Measurements from ENCODE around the gene PRLHR. TPM values are rescaled to one million over a fixed set of nuclear protein-coding genes. Genes with fewer than 3 reads are reported as not detected.

The PRLHR gene
- total and polyA plus RNA-seq, 7 experiments from 2014 or later, result not detected

- intact Hi-C loops (cut with micrococcal nuclease), result no loop called here
- Histone ChIP-seq H3K27ac (ENCODE audit: low read depth, low read length) (no peak overlapping the region), H3K36me3 (ENCODE audit: control insufficient read depth in 2 of 3, insufficient read depth in 3 of 3, low read length in 3 of 3) (no peaks in the 10 kb centered on the region), H3K27me3 (ENCODE audit: control insufficient read depth in 2 of 2, insufficient read depth in 2 of 2, low read length in 2 of 2) (no peaks in the 10 kb centered on the region), H3K4me1 (ENCODE audit: control insufficient read depth in 2 of 2, insufficient read depth in 2 of 2, low read length in 2 of 2) (no peaks in the 10 kb centered on the region), H3K4me3 (ENCODE audit: low read length) (no peak overlapping the region), H3K9me3 (ENCODE audit: control insufficient read depth in 2 of 3, low read length in 3 of 3) (peaks cover 0 to 12% (median 0%) of the 10 kb centered on the region in 3 experiments)
- ATAC-seq, result no peak
- ChIA-PET CTCF (no interaction called here), POLR2A (interaction anchor here (0.6 kb wide), 1 partner anchor 15 kb away, joined by 3 read pairs; no protein-coding TSS in a partner anchor)
- H3K27ac Mint-ChIP-seq, result no peak overlapping the region
- DNase-seq, result no peak
- peaks cover 0 to 3% (median 0%) of the 10 kb centered on the region in 7 donors for H3K4me1 Mint-ChIP-seq
- H3K27me3 Mint-ChIP-seq, result peaks cover 0 to 3% (median 0%) of the 10 kb centered on the region in 5 donors
- no peak overlapping the region for H3K4me3 Mint-ChIP-seq
- H3K9me3 Mint-ChIP-seq, result peaks cover 0 to 16% (median 4%) of the 10 kb centered on the region in 11 donors
- no peaks in the 10 kb centered on the region for H3K36me3 Mint-ChIP-seq
Measured at GRCh38 chr10:118610577-118610976, 15.1 kb upstream of the PRLHR start.

GRCh38 chr10:118607768-118608354 lies 12.4 kb upstream of the PRLHR start:
- intact Hi-C loops (cut with micrococcal nuclease), result no loop called here

GRCh38 chr10:118605694-118606093 lies 10.2 kb upstream of the PRLHR start:
- H3K27ac ChIP-seq (ENCODE audit: low read depth, low read length), result no peak overlapping the region
- ChIA-PET POLR2A (interaction anchor here (0.6 kb wide), 2 partner anchors 13 to 24 kb away, joined by 3 read pairs; no protein-coding TSS in a partner anchor), CTCF (no interaction called here)
- H3K9me3 ChIP-seq (ENCODE audit: control insufficient read depth in 2 of 3, low read length in 3 of 3), result peaks cover 0 to 12% (median 0%) of the 10 kb centered on the region in 3 experiments
- intact Hi-C loops (cut with micrococcal nuclease), result no loop called here
- Mint-ChIP-seq H3K36me3 (no peaks in the 10 kb centered on the region), H3K4me3 (no peak overlapping the region), H3K4me1 (peaks cover 0 to 3% (median 0%) of the 10 kb centered on the region in 7 donors), H3K9me3 (peaks cover 0 to 16% (median 4%) of the 10 kb centered on the region in 11 donors), H3K27me3 (peaks cover 0 to 5% (median 0%) of the 10 kb centered on the region in 5 donors), H3K27ac (no peak overlapping the region)
- no peak for DNase-seq
- no peaks in the 10 kb centered on the region for H3K4me1 ChIP-seq (ENCODE audit: control insufficient read depth in 2 of 2, insufficient read depth in 2 of 2, low read length in 2 of 2)
- no peak overlapping the region for H3K4me3 ChIP-seq (ENCODE audit: low read length)
- no peak for ATAC-seq
- H3K36me3 ChIP-seq (ENCODE audit: control insufficient read depth in 2 of 3, insufficient read depth in 3 of 3, low read length in 3 of 3), result no peaks in the 10 kb centered on the region
- no peaks in the 10 kb centered on the region for H3K27me3 ChIP-seq (ENCODE audit: control insufficient read depth in 2 of 2, insufficient read depth in 2 of 2, low read length in 2 of 2)

More at GRCh38 chr10:118607768-118608354, 12.4 kb upstream of the PRLHR start:
- Mint-ChIP-seq H3K36me3 (no peaks in the 10 kb centered on the region), H3K9me3 (peaks cover 0 to 16% (median 4%) of the 10 kb centered on the region in 11 donors), H3K4me3 (no peak overlapping the region), H3K27ac (no peak overlapping the region), H3K27me3 (peaks cover 0 to 2% (median 0%) of the 10 kb centered on the region in 5 donors), H3K4me1 (peaks cover 0 to 3% (median 0%) of the 10 kb centered on the region in 7 donors)
- ChIA-PET CTCF (no interaction called here), POLR2A (no interaction called here)
- ATAC-seq (no peak), DNase-seq (no peak)
- Histone ChIP-seq H3K36me3 (ENCODE audit: control insufficient read depth in 2 of 3, insufficient read depth in 3 of 3, low read length in 3 of 3) (no peaks in the 10 kb centered on the region), H3K4me3 (ENCODE audit: low read length) (no peak overlapping the region), H3K27me3 (ENCODE audit: control insufficient read depth in 2 of 2, insufficient read depth in 2 of 2, low read length in 2 of 2) (no peaks in the 10 kb centered on the region), H3K4me1 (ENCODE audit: control insufficient read depth in 2 of 2, insufficient read depth in 2 of 2, low read length in 2 of 2) (no peaks in the 10 kb centered on the region), H3K27ac (ENCODE audit: low read depth, low read length) (no peak overlapping the region), H3K9me3 (ENCODE audit: control insufficient read depth in 2 of 3, low read length in 3 of 3) (peaks cover 0 to 12% (median 0%) of the 10 kb centered on the region in 3 experiments)

- Mint-ChIP-seq H3K9me3 (peaks cover 0 to 9% (median 0%) of the 10 kb centered on the region in 11 donors), H3K4me3 (peak overlapping the region in 9 of 10 donors; percentile 19 to 75 (median 63)), H3K4me1 (peaks cover 9 to 37% (median 27%) of the 10 kb centered on the region in 7 donors), H3K27ac (no peak overlapping the region), H3K27me3 (peaks cover 54 to 69% (median 67%) of the 10 kb centered on the region in 5 donors), H3K36me3 (peaks cover 0 to 3% (median 0%) of the 10 kb centered on the region in 5 donors)
- POLR2A ChIA-PET, result no interaction called here
- peaks cover 0 to 6% (median 0%) of the 10 kb centered on the region in 3 experiments for H3K9me3 ChIP-seq (ENCODE audit: control insufficient read depth in 2 of 3, low read length in 3 of 3)
- ATAC-seq (no peak), DNase-seq (no peak)
- H3K36me3 ChIP-seq (ENCODE audit: control insufficient read depth in 2 of 3, insufficient read depth in 3 of 3, low read length in 3 of 3), result no peaks in the 10 kb centered on the region
- no peak overlapping the region for H3K4me3 ChIP-seq (ENCODE audit: low read length)
- intact Hi-C loops (cut with micrococcal nuclease), result loop anchor here in 1 of 2 donors (5.0 kb wide), 1 partner anchor 1059 kb away; no protein-coding TSS in a partner anchor
- H3K27ac ChIP-seq (ENCODE audit: low read depth, low read length), result no peak overlapping the region
- H3K4me1 ChIP-seq (ENCODE audit: control insufficient read depth in 2 of 2, insufficient read depth in 2 of 2, low read length in 2 of 2), result peaks cover 0 to 17% of the 10 kb centered on the region in 2 donors
- peaks cover 0 to 17% of the 10 kb centered on the region in 2 donors for H3K27me3 ChIP-seq (ENCODE audit: control insufficient read depth in 2 of 2, insufficient read depth in 2 of 2, low read length in 2 of 2)
- CTCF ChIA-PET, result interaction anchor here (1.0 to 1.2 kb wide), 2 partner anchors 68 to 123 kb away, joined by 3 to 4 read pairs; no protein-coding TSS in a partner anchor
Measured at GRCh38 chr10:118596426-118597124, 1.1 kb upstream of the PRLHR start.

GRCh38 chr10:118595064-118595420 lies 406 bp downstream of the PRLHR start:
- H3K4me3 Mint-ChIP-seq, result peak overlapping the region in 8 of 10 donors; percentile 43 to 75 (median 64)
- peaks cover 0 to 17% of the 10 kb centered on the region in 2 donors for H3K27me3 ChIP-seq (ENCODE audit: control insufficient read depth in 2 of 2, insufficient read depth in 2 of 2, low read length in 2 of 2)
- H3K4me3 ChIP-seq (ENCODE audit: low read length), result no peak overlapping the region
- H3K27ac Mint-ChIP-seq, result peak overlapping the region in 1 of 9 donors; percentile 46
- H3K27me3 Mint-ChIP-seq, result peaks cover 54 to 69% (median 68%) of the 10 kb centered on the region in 5 donors
- intact Hi-C loops (cut with micrococcal nuclease), result loop anchor here (2.0 to 5.0 kb wide), 2 partner anchors 64 to 1058 kb away; no protein-coding TSS in a partner anchor
- peaks cover 9 to 37% (median 27%) of the 10 kb centered on the region in 7 donors for H3K4me1 Mint-ChIP-seq
- no peak for ATAC-seq
- peaks cover 0 to 9% (median 0%) of the 10 kb centered on the region in 11 donors for H3K9me3 Mint-ChIP-seq
- H3K4me1 ChIP-seq (ENCODE audit: control insufficient read depth in 2 of 2, insufficient read depth in 2 of 2, low read length in 2 of 2), result peaks cover 0 to 17% of the 10 kb centered on the region in 2 donors
- CTCF ChIA-PET, result interaction anchor here (0.8 to 2.1 kb wide), 4 partner anchors 26 to 124 kb away, joined by 3 to 13 read pairs (median 4); no protein-coding TSS in a partner anchor
- H3K27ac ChIP-seq (ENCODE audit: low read depth, low read length), result no peak overlapping the region
- POLR2A ChIA-PET, result no interaction called here
- peaks cover 0 to 6% (median 0%) of the 10 kb centered on the region in 3 experiments for H3K9me3 ChIP-seq (ENCODE audit: control insufficient read depth in 2 of 3, low read length in 3 of 3)
- H3K36me3 ChIP-seq (ENCODE audit: control insufficient read depth in 2 of 3, insufficient read depth in 3 of 3, low read length in 3 of 3), result no peaks in the 10 kb centered on the region
- peak in 1 of 9 donors; percentile 5 for DNase-seq
- H3K36me3 Mint-ChIP-seq, result peaks cover 0 to 3% (median 0%) of the 10 kb centered on the region in 5 donors

- Histone ChIP-seq H3K27me3 (ENCODE audit: control insufficient read depth in 2 of 2, insufficient read depth in 2 of 2, low read length in 2 of 2) (peaks cover 0 to 17% of the 10 kb centered on the region in 2 donors), H3K27ac (ENCODE audit: low read depth, low read length) (no peak overlapping the region), H3K36me3 (ENCODE audit: control insufficient read depth in 2 of 3, insufficient read depth in 3 of 3, low read length in 3 of 3) (no peaks in the 10 kb centered on the region), H3K4me3 (ENCODE audit: low read length) (no peak overlapping the region), H3K4me1 (ENCODE audit: control insufficient read depth in 2 of 2, insufficient read depth in 2 of 2, low read length in 2 of 2) (peaks cover 0 to 17% of the 10 kb centered on the region in 2 donors), H3K9me3 (ENCODE audit: control insufficient read depth in 2 of 3, low read length in 3 of 3) (peaks cover 0 to 6% (median 0%) of the 10 kb centered on the region in 3 experiments)
- Mint-ChIP-seq H3K27me3 (peaks cover 54 to 67% (median 65%) of the 10 kb centered on the region in 5 donors), H3K27ac (no peak overlapping the region), H3K4me3 (peak overlapping the region in 7 of 10 donors; percentile 18 to 75 (median 53)), H3K36me3 (peaks cover 0 to 3% (median 0%) of the 10 kb centered on the region in 5 donors), H3K9me3 (peaks cover 0 to 9% (median 0%) of the 10 kb centered on the region in 11 donors), H3K4me1 (peaks cover 9 to 37% (median 27%) of the 10 kb centered on the region in 7 donors)
- POLR2A ChIA-PET, result no interaction called here
- DNase-seq (peak; percentile 21 to 59 (median 35)), ATAC-seq (peak; percentile 81)
- CTCF ChIA-PET, result interaction anchor here (0.8 to 2.1 kb wide), 5 partner anchors 26 to 125 kb away, joined by 3 to 13 read pairs (median 4); no protein-coding TSS in a partner anchor
- intact Hi-C loops (cut with micrococcal nuclease), result loop anchor here (1.0 to 5.0 kb wide), 5 partner anchors 64 to 1057 kb away; no protein-coding TSS in a partner anchor
Measured at GRCh38 chr10:118594392-118595063, 920 bp downstream of the PRLHR start.
